CD4-positive, alpha-beta T cell (primary cell): ENCODE measurements around the gene TMEM98. TPM values are rescaled to one million over a fixed set of nuclear protein-coding genes. Genes with fewer than 3 reads are reported as not detected.

Source experiments
- ATAC-seq: fragments of 200-7000 bp; cut with Tn5 transposase; one replicate; pipeline ENCODE4 v1.10.0; 2022; ENCODE audit warnings: mild to moderate bottlenecking; ENCODE audit not compliant: poor library complexity
- CTCF ChIA-PET: fragments of 350-600 bp; sonication (Branson Sonifier 250); formaldehyde crosslinking; loops from one replicate; lab custom pipeline; 2021; ENCODE audit warnings: antibody characterized with exemption, inconsistent platforms; lab: Charles Lee
- POLR2A ChIA-PET: fragments of 350-600 bp; sonication (Branson Sonifier 250); formaldehyde crosslinking; loops from one replicate; lab custom pipeline; 2021; ENCODE audit warnings: antibody characterized with exemption, inconsistent platforms; lab: Charles Lee
- DNase-seq, 14 experiments: peaks; one replicate each; pipeline ENCODE4 v3.0.0-alpha.2; 2013 to 2020; ENCODE audit warnings: mixed read lengths in 2 of 14
- H3K27ac ChIP-seq, 2 donors: one replicate each; pipeline versions ENCODE4 v1.5.1 to v1.7.0; 2013; ENCODE audit warnings: low read length in 2 of 2, low read depth in 1 of 2, mild to moderate bottlenecking in 1 of 2
- H3K27me3 ChIP-seq, 2 experiments: 1 replicate in 1 of 2; 2 replicates in 1 of 2; pipeline versions ENCODE4 v1.6.1 to v1.7.0; 2013; ENCODE audit warnings: low read length in 2 of 2, control low read depth in 1 of 2, mild to moderate bottlenecking in 1 of 2, moderate library complexity in 1 of 2; ENCODE audit not compliant: insufficient read depth in 2 of 2, control insufficient read depth in 1 of 2
- H3K36me3 ChIP-seq: one replicate; pipeline ENCODE4 v1.6.1; 2013; ENCODE audit warnings: low read length, control low read depth; ENCODE audit not compliant: insufficient read depth
- H3K4me1 ChIP-seq: one replicate; pipeline ENCODE4 v1.6.1; 2013; ENCODE audit warnings: low read length, control low read depth; ENCODE audit not compliant: insufficient read depth
- H3K4me3 ChIP-seq: one replicate; pipeline ENCODE4 v1.5.1; 2013; ENCODE audit warnings: mild to moderate bottlenecking, low read length, moderate library complexity
- H3K9me3 ChIP-seq, 2 experiments: 1 replicate in 1 of 2; 2 replicates in 1 of 2; pipeline versions ENCODE4 v1.6.1 to v1.7.0; 2013; ENCODE audit warnings: low read length in 2 of 2, mild to moderate bottlenecking in 2 of 2, control low read depth in 1 of 2, moderate library complexity in 1 of 2; ENCODE audit not compliant: control insufficient read depth in 1 of 2, insufficient read depth in 1 of 2
- H3K27ac Mint-ChIP-seq: one replicate; pipeline ENCODE4 v1.8.0; 2020; ENCODE audit warnings: mixed read lengths
- H3K27me3 Mint-ChIP-seq: one replicate; pipeline ENCODE4 v1.8.0; 2021; ENCODE audit warnings: mixed read lengths
- H3K36me3 Mint-ChIP-seq: one replicate; pipeline ENCODE4 v1.8.0; 2021; ENCODE audit warnings: low read depth, mixed read lengths
- H3K4me1 Mint-ChIP-seq: one replicate; pipeline ENCODE4 v1.8.0; 2021; ENCODE audit warnings: low read depth, mixed read lengths
- H3K4me3 Mint-ChIP-seq: one replicate; pipeline ENCODE4 v1.8.0; 2020; ENCODE audit warnings: mild to moderate bottlenecking, mixed read lengths
- H3K9me3 Mint-ChIP-seq: one replicate; pipeline ENCODE4 v1.8.0; 2020; ENCODE audit warnings: mixed read lengths
- intact Hi-C, 2 experiments: fragments of 100-400 bp; cut with DNase I in 1 of 2; cut with micrococcal nuclease in 1 of 2; formaldehyde crosslinking; loops; one replicate each; pipeline versions ENCODE4 v1.15.1 to v1.9.0; 2023 to 2025; cut with DNase I, micrococcal nuclease
- total RNA-seq, 174 experiments: library from RNA in 2 of 174; stranded (reverse) in 2 of 174; gene quantifications; one replicate each; pipeline ENCODE4 v1.2.3 and lab custom pipeline; 2021 to 2026
- TF ChIP-seq, protein P1 (sequence below): fragments of 200-600 bp; IDR thresholded peaks from one replicate; pipeline ENCODE4 v1.8.0; 2022; ENCODE audit warnings: antibody characterized with exemption, mild to moderate bottlenecking

The TMEM98 gene
- total RNA-seq, 2 experiments from 2014 or later: not detected

DNA sequence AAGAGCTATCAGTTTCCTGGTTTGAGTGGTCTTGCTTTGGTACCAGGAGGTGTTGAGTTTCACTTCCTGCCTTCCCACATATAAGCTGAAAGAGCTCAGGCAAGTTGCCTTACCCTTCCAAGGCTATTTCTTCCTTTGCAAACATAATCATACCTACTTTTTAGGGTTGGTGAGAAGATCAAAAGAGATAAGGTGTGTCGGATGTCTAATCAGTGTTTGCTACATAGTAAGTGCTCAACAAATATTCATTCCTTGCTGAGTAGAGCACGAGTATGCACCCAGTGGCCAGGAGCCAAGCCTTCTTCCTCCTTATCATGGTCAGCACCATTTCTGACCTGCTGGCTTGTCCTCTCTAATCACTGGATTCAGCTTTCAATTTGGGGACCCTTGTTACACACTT, 12.7 kb upstream of the TMEM98 start:
- TF ChIP-seq, protein P1, sequence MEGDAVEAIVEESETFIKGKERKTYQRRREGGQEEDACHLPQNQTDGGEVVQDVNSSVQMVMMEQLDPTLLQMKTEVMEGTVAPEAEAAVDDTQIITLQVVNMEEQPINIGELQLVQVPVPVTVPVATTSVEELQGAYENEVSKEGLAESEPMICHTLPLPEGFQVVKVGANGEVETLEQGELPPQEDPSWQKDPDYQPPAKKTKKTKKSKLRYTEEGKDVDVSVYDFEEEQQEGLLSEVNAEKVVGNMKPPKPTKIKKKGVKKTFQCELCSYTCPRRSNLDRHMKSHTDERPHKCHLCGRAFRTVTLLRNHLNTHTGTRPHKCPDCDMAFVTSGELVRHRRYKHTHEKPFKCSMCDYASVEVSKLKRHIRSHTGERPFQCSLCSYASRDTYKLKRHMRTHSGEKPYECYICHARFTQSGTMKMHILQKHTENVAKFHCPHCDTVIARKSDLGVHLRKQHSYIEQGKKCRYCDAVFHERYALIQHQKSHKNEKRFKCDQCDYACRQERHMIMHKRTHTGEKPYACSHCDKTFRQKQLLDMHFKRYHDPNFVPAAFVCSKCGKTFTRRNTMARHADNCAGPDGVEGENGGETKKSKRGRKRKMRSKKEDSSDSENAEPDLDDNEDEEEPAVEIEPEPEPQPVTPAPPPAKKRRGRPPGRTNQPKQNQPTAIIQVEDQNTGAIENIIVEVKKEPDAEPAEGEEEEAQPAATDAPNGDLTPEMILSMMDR: no peak
- Mint-ChIP-seq H3K9me3 (no peaks in the 10 kb centered on the region), H3K4me3 (no peak overlapping the region), H3K4me1 (no peaks in the 10 kb centered on the region), H3K27me3 (peaks cover 5% of the 10 kb centered on the region), H3K36me3 (no peaks in the 10 kb centered on the region), H3K27ac (no peak overlapping the region)
- Histone ChIP-seq H3K36me3 (no peaks in the 10 kb centered on the region), H3K27me3 (no peaks in the 10 kb centered on the region), H3K4me3 (no peak overlapping the region), H3K27ac (no peak overlapping the region), H3K4me1 (no peaks in the 10 kb centered on the region), H3K9me3 (no peaks in the 10 kb centered on the region)
- ATAC-seq (no peak), DNase-seq (no peak)
- POLR2A ChIA-PET: no interaction called here
- CTCF ChIA-PET: no interaction called here
- intact Hi-C loops: loop anchor here in 1 of 2 experiments (5.0 kb wide), 1 partner anchor 1497 kb away; no protein-coding TSS in a partner anchor

DNA sequence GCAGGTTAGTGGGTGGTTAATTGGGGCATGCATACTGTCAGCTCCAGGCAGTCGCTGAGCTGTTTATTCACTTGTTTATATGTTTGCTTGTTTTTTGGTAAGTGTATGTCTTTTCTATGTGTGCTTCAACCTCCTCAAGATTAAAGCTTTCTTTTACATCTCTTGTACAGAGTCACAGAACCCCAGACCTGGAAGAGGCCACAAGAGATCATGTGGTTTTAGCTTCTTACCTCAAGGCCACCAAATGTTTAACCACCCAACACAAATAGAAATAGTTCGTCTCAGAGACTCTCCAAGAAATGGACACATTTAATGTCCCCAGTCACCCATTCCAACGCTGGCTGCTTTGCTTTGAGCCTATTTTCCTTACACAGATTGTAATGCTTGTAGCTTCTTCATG, 11.8 kb upstream of the TMEM98 start:
- H3K9me3 ChIP-seq: no peaks in the 10 kb centered on the region
- H3K27ac ChIP-seq: no peak overlapping the region
- DNase-seq: no peak
- no peaks in the 10 kb centered on the region for H3K36me3 ChIP-seq
- Mint-ChIP-seq H3K27me3 (peaks cover 5% of the 10 kb centered on the region), H3K27ac (no peak overlapping the region), H3K9me3 (no peaks in the 10 kb centered on the region), H3K4me3 (no peak overlapping the region), H3K36me3 (no peaks in the 10 kb centered on the region), H3K4me1 (no peaks in the 10 kb centered on the region)
- TF ChIP-seq, protein P1: no peak
- ATAC-seq: no peak
- intact Hi-C loops: loop anchor here in 1 of 2 experiments (5.0 kb wide), 1 partner anchor 1496 kb away; no protein-coding TSS in a partner anchor
- POLR2A ChIA-PET: no interaction called here
- H3K27me3 ChIP-seq: peaks cover 0 to 3% of the 10 kb centered on the region in 2 experiments
- CTCF ChIA-PET: no interaction called here
- H3K4me1 ChIP-seq: no peaks in the 10 kb centered on the region
- no peak overlapping the region for H3K4me3 ChIP-seq

DNA sequence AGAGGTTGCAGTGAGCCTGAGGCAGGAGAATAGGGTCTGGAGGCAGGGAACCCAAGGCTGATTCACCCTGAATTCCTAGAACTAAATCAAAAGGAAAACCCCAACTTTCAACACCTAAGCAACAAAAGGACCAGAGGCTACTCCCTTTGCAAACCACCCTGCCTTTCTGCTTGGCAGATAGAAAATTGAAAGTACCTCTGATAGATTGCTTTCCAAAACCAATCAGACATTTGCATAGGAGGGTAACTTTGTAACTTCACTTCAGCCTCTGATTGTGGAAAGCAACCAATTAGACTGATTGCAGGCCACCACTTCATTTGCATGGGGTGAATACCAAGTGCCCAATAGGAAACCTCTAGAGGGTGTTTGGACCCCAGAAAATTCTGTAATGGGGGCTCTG, 10.9 kb upstream of the TMEM98 start:
- H3K36me3 ChIP-seq: no peaks in the 10 kb centered on the region
- no peaks in the 10 kb centered on the region for H3K9me3 ChIP-seq
- H3K4me3 Mint-ChIP-seq: no peak overlapping the region
- ChIA-PET POLR2A (interaction anchor here (0.6 kb wide), 1 partner anchor 182 kb away, joined by 3 read pairs; no protein-coding TSS in a partner anchor), CTCF (no interaction called here)
- no peak overlapping the region for H3K4me3 ChIP-seq
- intact Hi-C loops: loop anchor here in 1 of 2 experiments (5.0 kb wide), 1 partner anchor 1495 kb away; no protein-coding TSS in a partner anchor
- H3K9me3 Mint-ChIP-seq: no peaks in the 10 kb centered on the region
- H3K27ac Mint-ChIP-seq: no peak overlapping the region
- no peak for ATAC-seq
- TF ChIP-seq, protein P1: no peak
- peaks cover 0 to 3% of the 10 kb centered on the region in 2 experiments for H3K27me3 ChIP-seq
- H3K4me1 ChIP-seq: no peaks in the 10 kb centered on the region
- peaks cover 5% of the 10 kb centered on the region for H3K27me3 Mint-ChIP-seq
- H3K4me1 Mint-ChIP-seq: no peaks in the 10 kb centered on the region
- DNase-seq: no peak
- no peaks in the 10 kb centered on the region for H3K36me3 Mint-ChIP-seq
- H3K27ac ChIP-seq: no peak overlapping the region
